SK-N-SH (cell line): ENCODE data around the gene TPSAB1. TPM values are rescaled to one million over a fixed set of nuclear protein-coding genes. Genes with fewer than 3 reads are reported as not detected.

Source experiments
- CTCF ChIA-PET: fragments of 300-600, 350-600 bp; formaldehyde crosslinking; extraction: SDS; loops from one replicate; lab custom pipeline; 2021; lab: Yijun Ruan, JAX
- POLR2A ChIA-PET: fragments of 350-600 bp; sonication (Branson Sonifier 250); formaldehyde crosslinking; extraction: SDS; loops from one replicate; lab custom pipeline; 2020; ENCODE audit warnings: antibody characterized with exemption, inconsistent platforms; lab: Yijun Ruan, JAX
- DNase-seq: peaks from one replicate; pipeline ENCODE4 v3.0.0; 2012
- H2AFZ ChIP-seq: fragments of 200-600 bp; sonication (generic); 2 replicates; pipeline ENCODE4 v1.8.1; 2016; ENCODE audit warnings: antibody characterized with exemption, mild to moderate bottlenecking, low read depth
- H3F3A ChIP-seq: fragments of 200-600 bp; sonication (generic); replicated peaks from 2 replicates; pipeline ENCODE3; 2016; ENCODE audit warnings: antibody characterized with exemption, mild to moderate bottlenecking; ENCODE audit not compliant: insufficient read depth
- H3K27ac ChIP-seq, 2 experiments: fragments of 200-500 bp in 1 of 2; fragments of 200-600 bp in 1 of 2; sonication (Bioruptor generic) in 1 of 2; sonication (generic), shearing (Covaris generic) in 1 of 2; 2 replicates each; pipeline versions ENCODE4 v1.5.1 to v1.6.1; 2014 to 2016; ENCODE audit warnings: low read depth in 2 of 2, inconsistent platforms in 1 of 2, low read length in 1 of 2, mild to moderate bottlenecking in 1 of 2, mixed read lengths in 1 of 2
- H3K27me3 ChIP-seq: fragments of 200-600 bp; sonication (generic), shearing (Covaris generic); 2 replicates; pipeline ENCODE4 v1.6.1; 2016; ENCODE audit warnings: mixed run types; ENCODE audit not compliant: insufficient read depth
- H3K36me3 ChIP-seq, 2 experiments: fragments of 200-500 bp in 1 of 2; fragments of 200-600 bp in 1 of 2; sonication (Bioruptor generic) in 1 of 2; sonication (generic) in 1 of 2; replicated peaks in 1 of 2; 2 replicates each; pipeline versions ENCODE3 to v1.5.1; 2014 to 2016; ENCODE audit warnings: low read length in 1 of 2, mild to moderate bottlenecking in 1 of 2; ENCODE audit not compliant: insufficient read depth in 2 of 2, control insufficient read depth in 1 of 2
- H3K4me1 ChIP-seq, 2 experiments: fragments of 200-500 bp in 1 of 2; fragments of 200-600 bp in 1 of 2; sonication (Bioruptor generic) in 1 of 2; sonication (generic), shearing (Covaris generic) in 1 of 2; 2 replicates each; pipeline versions ENCODE4 v1.5.1 to v1.6.1; 2014 to 2016; ENCODE audit warnings: low read depth in 1 of 2, low read length in 1 of 2, mixed run types in 1 of 2; ENCODE audit not compliant: insufficient read depth in 2 of 2, control insufficient read depth in 1 of 2
- H3K4me2 ChIP-seq: fragments of 200-600 bp; sonication (generic), shearing (Covaris generic); 2 replicates; pipeline ENCODE4 v1.6.1; 2017; ENCODE audit warnings: mixed run types
- H3K4me3 ChIP-seq, 2 experiments: fragments of 200-500 bp in 1 of 2; fragments of 200-600 bp in 1 of 2; sonication (Bioruptor generic) in 1 of 2; sonication (generic), shearing (Covaris generic) in 1 of 2; 2 replicates each; pipeline versions ENCODE4 v1.5.1 to v1.8.1; 2014 to 2016; ENCODE audit warnings: low read depth in 2 of 2, inconsistent platforms in 1 of 2, low read length in 1 of 2, mild to moderate bottlenecking in 1 of 2, mixed read lengths in 1 of 2, moderate library complexity in 1 of 2
- H3K79me2 ChIP-seq: fragments of 200-600 bp; sonication (generic); 2 replicates; pipeline ENCODE4 v1.8.1; 2017; ENCODE audit warnings: mild to moderate bottlenecking; ENCODE audit not compliant: insufficient read depth
- H3K9ac ChIP-seq: fragments of 200-600 bp; sonication (generic); 2 replicates; pipeline ENCODE4 v1.6.1; 2017; ENCODE audit warnings: mixed run types
- H3K9me2 ChIP-seq: fragments of 200-600 bp; sonication (generic); 2 replicates; pipeline ENCODE4 v1.6.1; 2017; ENCODE audit warnings: mixed run types
- H3K9me3 ChIP-seq: fragments of 200-600 bp; sonication (generic); 2 replicates; pipeline ENCODE4 v1.6.1; 2017; ENCODE audit warnings: mixed run types, mild to moderate bottlenecking, moderate library complexity
- H4K20me1 ChIP-seq: fragments of 200-600 bp; sonication (generic); 2 replicates; pipeline ENCODE4 v1.6.1; 2017; ENCODE audit warnings: mild to moderate bottlenecking, mixed run types; ENCODE audit not compliant: insufficient read depth
- ELF1 ChIP-seq: IDR thresholded peaks from 2 replicates; pipeline ENCODE4 v1.4.0; 2012
- EP300 ChIP-seq, 2 experiments: IDR thresholded peaks; 2 replicates each; pipeline versions ENCODE4 v1.4.0 to v1.6.1; 2012; ENCODE audit warnings: borderline replicate concordance in 1 of 2, low read depth in 1 of 2, low read length in 1 of 2
- EZH2phosphoT487 ChIP-seq: fragments of 200-600 bp; sonication (generic); IDR thresholded peaks from 2 replicates; pipeline ENCODE4 v1.6.1; 2017; ENCODE audit warnings: low read depth, mixed run types, mild to moderate bottlenecking, antibody characterized with exemption, moderate library complexity, borderline replicate concordance
- FOSL2 ChIP-seq: IDR thresholded peaks from 2 replicates; pipeline ENCODE4 v1.4.0; 2012; ENCODE audit warnings: low read depth, mild to moderate bottlenecking, moderate library complexity, borderline replicate concordance
- FOXM1 ChIP-seq: IDR thresholded peaks from 2 replicates; pipeline ENCODE4 v1.4.0; 2012; ENCODE audit warnings: low read depth, mild to moderate bottlenecking
- MAX ChIP-seq: IDR thresholded peaks from 2 replicates; pipeline ENCODE4 v1.4.0; 2012; ENCODE audit warnings: low read depth
- MXI1 ChIP-seq: IDR thresholded peaks from 2 replicates; pipeline ENCODE4 v1.6.1; 2012; ENCODE audit warnings: mild to moderate bottlenecking, low read depth, low read length, improper control_type of control experiment
- NFIC ChIP-seq: IDR thresholded peaks from 2 replicates; pipeline ENCODE4 v1.4.0; 2012; ENCODE audit warnings: borderline replicate concordance
- NRF1 ChIP-seq: IDR thresholded peaks from 2 replicates; pipeline ENCODE4 v1.6.1; 2012; ENCODE audit warnings: low read depth, mild to moderate bottlenecking, low read length
- RAD21 ChIP-seq: IDR thresholded peaks from 2 replicates; pipeline ENCODE4 v1.6.1; 2012; ENCODE audit warnings: mild to moderate bottlenecking, low read length
- RCOR1 ChIP-seq: fragments of 150-350 bp; IDR thresholded peaks from 2 replicates; pipeline ENCODE4 v1.6.1; 2017; ENCODE audit warnings: antibody characterized with exemption, low read length
- RFX5 ChIP-seq: IDR thresholded peaks from 2 replicates; pipeline ENCODE4 v1.6.1; 2012; ENCODE audit warnings: mild to moderate bottlenecking, improper control_type of control experiment, low read length
- RXRA ChIP-seq: IDR thresholded peaks from 2 replicates; pipeline ENCODE4 v1.4.0; 2012; ENCODE audit warnings: low read depth, mild to moderate bottlenecking, borderline replicate concordance
- SIN3A ChIP-seq: IDR thresholded peaks from 2 replicates; pipeline ENCODE4 v1.6.1; 2012; ENCODE audit warnings: low read depth, mild to moderate bottlenecking, low read length, moderate library complexity, borderline replicate concordance
- TEAD4 ChIP-seq: IDR thresholded peaks from 2 replicates; pipeline ENCODE4 v1.4.0; 2012; ENCODE audit warnings: mild to moderate bottlenecking, borderline replicate concordance; ENCODE audit not compliant: insufficient read depth
- USF2 ChIP-seq: fragments of 150-350 bp; IDR thresholded peaks from 2 replicates; pipeline ENCODE4 v1.6.1; 2017; ENCODE audit warnings: antibody characterized with exemption, low read length, low read depth, borderline replicate concordance
- ZBTB33 ChIP-seq: IDR thresholded peaks from 2 replicates; pipeline ENCODE4 v1.4.0; 2012; ENCODE audit warnings: low read depth, borderline replicate concordance
- WGBS: methylation state at CpG from one replicate; pipeline ENCODE4 v1.1.6; 2017; ENCODE audit warnings: low lambda C conversion rate; 5-methylcytosine and 5-hydroxymethylcytosine counted together
- polyA plus RNA-seq, 3 experiments: library from polyadenylated mRNA; depleted of rRNA; stranded (reverse); fragments of >200 nt; gene quantifications; 2 replicates each; pipeline ENCODE4 v1.2.3, GENCODE V29; 2012
- TF ChIP-seq, protein P1 (sequence below): fragments of 150-350 bp; IDR thresholded peaks from 2 replicates; pipeline ENCODE4 v1.6.1; 2016; ENCODE audit warnings: mild to moderate bottlenecking, low read depth, low read length
- TF ChIP-seq, protein P2 (sequence below): IDR thresholded peaks from 2 replicates; pipeline ENCODE4 v1.6.1; 2012; ENCODE audit warnings: mild to moderate bottlenecking, low read depth, low read length, moderate library complexity

TPSAB1 gene
- polyA plus RNA-seq, 1 of the 3 experiments (the other 2 are of a cell fraction) = not detected

DNA sequence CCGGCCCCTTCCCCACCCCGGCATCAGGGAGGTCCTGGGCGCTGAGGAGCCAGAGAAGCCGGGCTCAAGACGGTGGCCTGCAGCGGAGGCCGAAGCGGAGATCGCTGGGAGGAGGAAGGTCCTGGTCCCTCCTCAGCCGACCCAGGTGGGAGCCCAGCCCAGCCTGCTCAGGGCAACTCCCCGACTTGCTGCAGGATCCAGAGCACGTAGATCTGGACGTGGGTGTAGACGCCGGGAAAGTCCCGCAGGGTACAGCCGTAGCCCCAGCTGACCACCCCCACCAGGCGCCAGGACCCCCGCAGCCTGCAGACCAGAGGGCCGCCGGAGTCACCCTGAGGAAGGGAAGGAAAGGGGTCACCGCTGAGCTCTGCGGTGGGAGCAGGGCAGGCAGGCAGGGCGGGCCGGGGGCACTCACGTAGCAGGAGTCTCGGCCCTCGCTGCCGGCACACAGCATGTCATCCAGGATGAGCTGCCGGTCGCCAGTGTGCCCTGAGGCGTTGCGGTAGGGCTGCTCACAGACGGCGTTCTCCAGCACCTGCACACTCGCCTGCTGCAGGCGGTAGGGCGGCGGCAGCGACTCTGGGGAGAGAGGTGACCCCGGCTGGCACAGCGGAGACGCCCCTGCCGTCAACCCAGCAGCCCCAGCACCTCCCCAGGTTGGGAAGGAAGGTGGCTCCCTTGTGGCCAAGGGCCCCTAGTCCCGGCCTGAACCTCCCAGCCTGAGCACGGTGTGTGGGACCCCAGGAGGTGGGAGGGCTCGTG is 20.8 kb downstream of the TPSAB1 start (continued):
- TF ChIP-seq ZBTB33 (no peak), USF2 (no peak), ELF1 (no peak), EZH2phosphoT487 (no peak), RAD21 (no peak)

DNA sequence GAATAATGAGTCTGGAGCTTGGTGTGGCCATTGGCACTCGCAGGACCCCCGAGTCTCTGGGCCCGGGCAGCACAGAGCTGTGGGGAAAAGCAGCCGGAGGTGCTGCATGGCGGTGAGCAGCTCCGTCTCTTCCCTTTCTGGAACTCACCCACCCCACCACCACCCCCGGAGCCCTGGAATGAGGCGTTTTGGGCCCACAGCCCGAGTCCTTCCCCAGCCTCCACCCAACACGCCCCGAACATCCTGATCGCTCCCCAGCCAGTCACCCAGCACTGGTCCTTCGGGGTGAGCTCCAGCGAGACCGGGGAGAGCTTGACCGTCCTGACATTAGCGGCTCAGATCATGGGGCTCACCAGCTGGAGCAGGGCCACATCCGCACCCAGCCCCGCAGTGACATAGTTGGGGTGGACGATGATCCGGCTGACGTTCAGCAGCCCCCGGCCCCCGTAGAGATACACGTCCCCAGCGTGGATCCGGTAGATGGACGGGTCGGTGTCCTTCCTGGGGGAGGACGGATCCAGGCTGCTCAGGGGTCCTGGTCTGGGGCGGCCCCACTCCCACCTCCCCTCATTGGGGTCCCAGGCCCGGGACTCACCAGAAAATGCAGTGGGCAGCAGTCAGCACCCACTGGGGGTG is 21.8 kb downstream of the TPSAB1 start:
- POLR2A ChIA-PET = interaction anchor here (0.6 kb wide), 1 partner anchor 35 kb away, joined by 4 read pairs; no protein-coding TSS in a partner anchor
- no peak overlapping the region for H2AFZ ChIP-seq
- CTCF ChIA-PET = no interaction called here

More for the DNA sequence above, 21.8 kb downstream of the TPSAB1 start:
- peaks cover 0 to 2% of the 10 kb centered on the region in 2 experiments; a peak in 1 of 4 replicates for H3K4me1 ChIP-seq
- no peaks in the 10 kb centered on the region for H3K9me3 ChIP-seq
- no peaks in the 10 kb centered on the region for H3K36me3 ChIP-seq
- H4K20me1 ChIP-seq = no peaks in the 10 kb centered on the region
- H3K27ac ChIP-seq = no peak overlapping the region
- TF ChIP-seq USF2 (no peak), FOXM1 (no peak), RXRA (no peak), EP300 (IDR thresholded peaks at IDR 0.05; ENCODE audit: borderline replicate concordance in 1 of 2, low read depth in 1 of 2, low read length in 1 of 2) (no peak), SIN3A (no peak), MXI1 (no peak), TEAD4 (no peak), RFX5 (no peak), FOSL2 (no peak), NFIC (no peak), NRF1 (no peak), RCOR1 (no peak), RAD21 (no peak), MAX (no peak)
- TF ChIP-seq, protein P1, sequence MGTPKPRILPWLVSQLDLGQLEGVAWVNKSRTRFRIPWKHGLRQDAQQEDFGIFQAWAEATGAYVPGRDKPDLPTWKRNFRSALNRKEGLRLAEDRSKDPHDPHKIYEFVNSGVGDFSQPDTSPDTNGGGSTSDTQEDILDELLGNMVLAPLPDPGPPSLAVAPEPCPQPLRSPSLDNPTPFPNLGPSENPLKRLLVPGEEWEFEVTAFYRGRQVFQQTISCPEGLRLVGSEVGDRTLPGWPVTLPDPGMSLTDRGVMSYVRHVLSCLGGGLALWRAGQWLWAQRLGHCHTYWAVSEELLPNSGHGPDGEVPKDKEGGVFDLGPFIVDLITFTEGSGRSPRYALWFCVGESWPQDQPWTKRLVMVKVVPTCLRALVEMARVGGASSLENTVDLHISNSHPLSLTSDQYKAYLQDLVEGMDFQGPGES = no peak
- TF ChIP-seq, protein P2, sequence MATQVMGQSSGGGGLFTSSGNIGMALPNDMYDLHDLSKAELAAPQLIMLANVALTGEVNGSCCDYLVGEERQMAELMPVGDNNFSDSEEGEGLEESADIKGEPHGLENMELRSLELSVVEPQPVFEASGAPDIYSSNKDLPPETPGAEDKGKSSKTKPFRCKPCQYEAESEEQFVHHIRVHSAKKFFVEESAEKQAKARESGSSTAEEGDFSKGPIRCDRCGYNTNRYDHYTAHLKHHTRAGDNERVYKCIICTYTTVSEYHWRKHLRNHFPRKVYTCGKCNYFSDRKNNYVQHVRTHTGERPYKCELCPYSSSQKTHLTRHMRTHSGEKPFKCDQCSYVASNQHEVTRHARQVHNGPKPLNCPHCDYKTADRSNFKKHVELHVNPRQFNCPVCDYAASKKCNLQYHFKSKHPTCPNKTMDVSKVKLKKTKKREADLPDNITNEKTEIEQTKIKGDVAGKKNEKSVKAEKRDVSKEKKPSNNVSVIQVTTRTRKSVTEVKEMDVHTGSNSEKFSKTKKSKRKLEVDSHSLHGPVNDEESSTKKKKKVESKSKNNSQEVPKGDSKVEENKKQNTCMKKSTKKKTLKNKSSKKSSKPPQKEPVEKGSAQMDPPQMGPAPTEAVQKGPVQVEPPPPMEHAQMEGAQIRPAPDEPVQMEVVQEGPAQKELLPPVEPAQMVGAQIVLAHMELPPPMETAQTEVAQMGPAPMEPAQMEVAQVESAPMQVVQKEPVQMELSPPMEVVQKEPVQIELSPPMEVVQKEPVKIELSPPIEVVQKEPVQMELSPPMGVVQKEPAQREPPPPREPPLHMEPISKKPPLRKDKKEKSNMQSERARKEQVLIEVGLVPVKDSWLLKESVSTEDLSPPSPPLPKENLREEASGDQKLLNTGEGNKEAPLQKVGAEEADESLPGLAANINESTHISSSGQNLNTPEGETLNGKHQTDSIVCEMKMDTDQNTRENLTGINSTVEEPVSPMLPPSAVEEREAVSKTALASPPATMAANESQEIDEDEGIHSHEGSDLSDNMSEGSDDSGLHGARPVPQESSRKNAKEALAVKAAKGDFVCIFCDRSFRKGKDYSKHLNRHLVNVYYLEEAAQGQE = no peak
- DNase-seq = no peak
- H3F3A ChIP-seq = peaks cover 10% of the 10 kb centered on the region
- no peaks in the 10 kb centered on the region for H3K79me2 ChIP-seq
- peaks cover 59% of the 10 kb centered on the region for H3K27me3 ChIP-seq
- H3K4me2 ChIP-seq = no peak overlapping the region
- WGBS = 11% methylated on average over 7 of the region's 32 CpGs
- H3K9ac ChIP-seq = no peak overlapping the region
- H3K4me3 ChIP-seq = no peak overlapping the region
- no peaks in the 10 kb centered on the region for H3K9me2 ChIP-seq
